Esophagus squamous epithelium (tissue), 4 donors: ENCODE data around the gene TPI1.

Source experiments
- POLR2A ChIP-seq, 4 donors: fragments of 450-650 bp; IDR thresholded peaks; one replicate each; pipeline ENCODE4 v1.6.1; 2017; ENCODE audit warnings: antibody characterized with exemption in 4 of 4, mild to moderate bottlenecking in 4 of 4, moderate library complexity in 3 of 4
- TF ChIP-seq, protein P1 (sequence below), 6 experiments: fragments of 450-650 bp in 4 of 6; fragments of 200-600 bp in 2 of 6; sonication (generic) in 2 of 6; IDR thresholded peaks; one replicate each; pipeline ENCODE4 v1.5.1; 2016 to 2019; ENCODE audit warnings: antibody characterized with exemption in 6 of 6, mild to moderate bottlenecking in 4 of 6, moderate library complexity in 4 of 6

DNA sequence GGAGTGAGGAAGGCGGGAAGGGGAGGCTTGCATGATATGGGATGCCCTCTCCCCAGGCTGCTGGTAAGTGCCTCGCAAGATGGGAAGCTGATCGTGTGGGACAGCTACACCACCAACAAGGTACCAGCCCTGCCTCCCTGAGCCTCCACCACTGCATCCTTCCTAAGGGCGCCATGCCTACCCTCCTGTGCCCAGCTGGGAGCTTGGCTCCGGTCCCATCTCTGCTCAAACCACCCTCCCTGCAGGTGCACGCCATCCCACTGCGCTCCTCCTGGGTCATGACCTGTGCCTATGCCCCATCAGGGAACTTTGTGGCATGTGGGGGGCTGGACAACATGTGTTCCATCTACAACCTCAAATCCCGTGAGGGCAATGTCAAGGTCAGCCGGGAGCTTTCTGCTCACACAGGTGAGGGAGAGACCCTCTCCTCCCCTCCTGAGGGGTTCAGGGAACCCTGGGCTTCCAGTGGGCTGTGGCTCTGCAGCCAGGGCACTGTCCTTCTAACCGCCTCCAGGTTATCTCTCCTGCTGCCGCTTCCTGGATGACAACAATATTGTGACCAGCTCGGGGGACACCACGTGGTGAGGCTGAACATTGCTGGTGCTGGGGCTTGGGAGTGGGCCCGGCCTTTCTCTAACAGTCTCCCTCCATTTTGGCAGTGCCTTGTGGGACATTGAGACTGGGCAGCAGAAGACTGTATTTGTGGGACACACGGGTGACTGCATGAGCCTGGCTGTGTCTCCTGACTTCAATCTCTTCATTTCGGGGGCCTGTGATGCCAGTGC is 24.0 kb upstream of the TPI1 start:
- TF ChIP-seq, protein P1, sequence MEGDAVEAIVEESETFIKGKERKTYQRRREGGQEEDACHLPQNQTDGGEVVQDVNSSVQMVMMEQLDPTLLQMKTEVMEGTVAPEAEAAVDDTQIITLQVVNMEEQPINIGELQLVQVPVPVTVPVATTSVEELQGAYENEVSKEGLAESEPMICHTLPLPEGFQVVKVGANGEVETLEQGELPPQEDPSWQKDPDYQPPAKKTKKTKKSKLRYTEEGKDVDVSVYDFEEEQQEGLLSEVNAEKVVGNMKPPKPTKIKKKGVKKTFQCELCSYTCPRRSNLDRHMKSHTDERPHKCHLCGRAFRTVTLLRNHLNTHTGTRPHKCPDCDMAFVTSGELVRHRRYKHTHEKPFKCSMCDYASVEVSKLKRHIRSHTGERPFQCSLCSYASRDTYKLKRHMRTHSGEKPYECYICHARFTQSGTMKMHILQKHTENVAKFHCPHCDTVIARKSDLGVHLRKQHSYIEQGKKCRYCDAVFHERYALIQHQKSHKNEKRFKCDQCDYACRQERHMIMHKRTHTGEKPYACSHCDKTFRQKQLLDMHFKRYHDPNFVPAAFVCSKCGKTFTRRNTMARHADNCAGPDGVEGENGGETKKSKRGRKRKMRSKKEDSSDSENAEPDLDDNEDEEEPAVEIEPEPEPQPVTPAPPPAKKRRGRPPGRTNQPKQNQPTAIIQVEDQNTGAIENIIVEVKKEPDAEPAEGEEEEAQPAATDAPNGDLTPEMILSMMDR (IDR thresholded peaks at IDR 0.05) = no peak
- TF ChIP-seq POLR2A (IDR thresholded peaks at IDR 0.05) = no peak
